Activated CD8-positive, alpha-beta T cell treated with anti-CD3 and anti-CD28 coated beads, Interleukin-2, amount 10 ng/mL, durations not matched to agents 7 days and 5 days (primary cell): ENCODE results near the gene ADORA3. TPM values are rescaled to one million over a fixed set of nuclear protein-coding genes. Genes with fewer than 3 reads are reported as not detected.
A peak's percentile ranks its signal among the peaks of the same experiment; 100 is the strongest.

Experiments
- ATAC-seq: fragments of 150-1000 bp; cut with Tn5 transposase; one replicate; pipeline ENCODE4 v1.10.0; 2021; ENCODE audit warnings: moderate library complexity
- CTCF ChIA-PET: fragments of 350-600 bp; sonication (Branson Sonifier 250); formaldehyde crosslinking; loops from one replicate; lab custom pipeline; 2021; ENCODE audit warnings: antibody characterized with exemption; lab: Charles Lee
- POLR2A ChIA-PET: fragments of 350-600 bp; sonication (Branson Sonifier 250); formaldehyde crosslinking; loops from one replicate; lab custom pipeline; 2021; ENCODE audit warnings: antibody characterized with exemption; lab: Charles Lee
- DNase-seq: peaks from one replicate; pipeline ENCODE4 v3.0.0-alpha.2; 2020
- H3K27ac Mint-ChIP-seq: one replicate; pipeline ENCODE4 v1.8.0; 2021; ENCODE audit warnings: mild to moderate bottlenecking, mixed read lengths
- H3K27me3 Mint-ChIP-seq: one replicate; pipeline ENCODE4 v1.8.0; 2021; ENCODE audit warnings: low read depth, mixed read lengths
- H3K36me3 Mint-ChIP-seq: one replicate; pipeline ENCODE4 v1.8.0; 2021; ENCODE audit warnings: low read depth, mixed read lengths
- H3K4me1 Mint-ChIP-seq: one replicate; pipeline ENCODE4 v1.8.0; 2021; ENCODE audit warnings: low read depth, mixed read lengths
- H3K4me3 Mint-ChIP-seq: one replicate; pipeline ENCODE4 v1.8.0; 2021; ENCODE audit warnings: mild to moderate bottlenecking, mixed read lengths
- H3K9me3 Mint-ChIP-seq: one replicate; pipeline ENCODE4 v1.8.0; 2022; ENCODE audit warnings: mixed read lengths; ENCODE audit not compliant: insufficient read depth
- total RNA-seq, 2 experiments: library from RNA; stranded (reverse); gene quantifications; one replicate each; pipeline ENCODE4 v1.2.3, GENCODE V29; 2021

The ADORA3 gene
- total RNA-seq, 2 experiments from 2014 or later: 0.18 TPM; not detected in 1

- Mint-ChIP-seq H3K27ac (no peak overlapping the region), H3K4me1 (no peaks in the 10 kb centered on the region), H3K27me3 (no peaks in the 10 kb centered on the region), H3K9me3 (no peaks in the 10 kb centered on the region), H3K4me3 (no peak overlapping the region), H3K36me3 (peaks cover 6% of the 10 kb centered on the region)
- ChIA-PET CTCF (interaction anchor here (1.0 to 3.2 kb wide), 3 partner anchors 13 to 27 kb away, joined by 3 to 14 read pairs (median 4); no protein-coding TSS in a partner anchor), POLR2A (no interaction called here)
- DNase-seq (no peak), ATAC-seq (no peak)
Observed at GRCh38 chr1:111489604-111490003, 13.8 kb downstream of the ADORA3 start.

DNA sequence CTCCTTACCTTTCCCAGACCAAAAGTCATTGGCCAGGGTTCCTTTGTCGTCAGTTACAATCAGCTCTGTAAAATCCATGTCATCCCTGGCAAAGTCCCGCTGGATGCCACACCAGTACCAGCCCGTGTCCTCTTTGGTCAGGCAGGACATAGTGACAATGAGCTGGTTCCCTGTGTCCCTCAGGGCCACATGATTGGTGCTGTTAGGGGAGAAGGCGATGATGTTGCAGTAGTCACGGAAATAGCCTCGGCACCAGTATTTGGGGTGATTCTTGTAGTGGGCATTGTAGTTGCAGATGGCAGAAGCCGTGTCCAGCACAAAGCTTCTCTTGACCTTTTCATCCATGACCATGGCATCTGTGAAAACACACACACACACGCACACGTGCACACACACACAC is 14.8 kb downstream of the ADORA3 start:
- CTCF ChIA-PET: interaction anchor here (1.7 to 3.2 kb wide), 2 partner anchors 12 to 20 kb away, joined by 4 to 14 read pairs; no protein-coding TSS in a partner anchor

DNA sequence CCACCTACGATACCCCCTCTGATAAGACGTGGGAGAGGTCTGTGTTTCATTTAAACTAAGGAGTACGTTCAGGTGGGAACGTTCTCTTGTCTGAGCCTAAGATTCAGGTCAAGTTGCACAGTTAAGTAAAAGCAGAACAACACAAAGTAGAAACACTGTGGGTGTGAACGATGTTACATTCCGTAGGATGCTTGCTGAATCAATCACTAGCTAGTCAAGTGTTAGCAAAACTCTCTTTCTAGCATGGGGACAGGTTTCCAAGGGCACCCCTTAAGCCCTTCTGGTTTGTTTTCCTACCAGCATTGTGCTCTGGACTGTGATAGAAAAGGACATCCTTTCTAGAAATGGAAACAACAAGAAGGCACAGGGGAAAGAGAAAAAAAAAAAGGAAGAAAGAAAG is 16.3 kb downstream of the ADORA3 start:
- Mint-ChIP-seq H3K4me1 (peaks cover 3% of the 10 kb centered on the region), H3K36me3 (no peaks in the 10 kb centered on the region), H3K4me3 (no peak overlapping the region), H3K27ac (no peak overlapping the region), H3K9me3 (no peaks in the 10 kb centered on the region), H3K27me3 (no peaks in the 10 kb centered on the region)
- ChIA-PET POLR2A (interaction anchor here (0.7 kb wide), 1 partner anchor 676 kb away, joined by 3 read pairs; no protein-coding TSS in a partner anchor), CTCF (interaction anchor here (1.3 to 1.9 kb wide), 2 partner anchors 9 to 21 kb away, joined by 3 to 12 read pairs; no protein-coding TSS in a partner anchor)
- ATAC-seq: no peak
- no peak for DNase-seq

More for the DNA sequence above, 14.8 kb downstream of the ADORA3 start:
- ATAC-seq: no peak
- H3K4me1 Mint-ChIP-seq: no peaks in the 10 kb centered on the region
- H3K27me3 Mint-ChIP-seq: no peaks in the 10 kb centered on the region
- peaks cover 2% of the 10 kb centered on the region for H3K36me3 Mint-ChIP-seq
- H3K27ac Mint-ChIP-seq: no peak overlapping the region
- H3K9me3 Mint-ChIP-seq: no peaks in the 10 kb centered on the region
- H3K4me3 Mint-ChIP-seq: no peak overlapping the region
- POLR2A ChIA-PET: no interaction called here
- no peak for DNase-seq

GRCh38 chr1:111486431-111486830 is 17.0 kb downstream of the ADORA3 start:
- POLR2A ChIA-PET: interaction anchor here (0.6 kb wide), 1 partner anchor 26 kb away, joined by 3 read pairs; no protein-coding TSS in a partner anchor
- H3K27me3 Mint-ChIP-seq: no peaks in the 10 kb centered on the region

DNA sequence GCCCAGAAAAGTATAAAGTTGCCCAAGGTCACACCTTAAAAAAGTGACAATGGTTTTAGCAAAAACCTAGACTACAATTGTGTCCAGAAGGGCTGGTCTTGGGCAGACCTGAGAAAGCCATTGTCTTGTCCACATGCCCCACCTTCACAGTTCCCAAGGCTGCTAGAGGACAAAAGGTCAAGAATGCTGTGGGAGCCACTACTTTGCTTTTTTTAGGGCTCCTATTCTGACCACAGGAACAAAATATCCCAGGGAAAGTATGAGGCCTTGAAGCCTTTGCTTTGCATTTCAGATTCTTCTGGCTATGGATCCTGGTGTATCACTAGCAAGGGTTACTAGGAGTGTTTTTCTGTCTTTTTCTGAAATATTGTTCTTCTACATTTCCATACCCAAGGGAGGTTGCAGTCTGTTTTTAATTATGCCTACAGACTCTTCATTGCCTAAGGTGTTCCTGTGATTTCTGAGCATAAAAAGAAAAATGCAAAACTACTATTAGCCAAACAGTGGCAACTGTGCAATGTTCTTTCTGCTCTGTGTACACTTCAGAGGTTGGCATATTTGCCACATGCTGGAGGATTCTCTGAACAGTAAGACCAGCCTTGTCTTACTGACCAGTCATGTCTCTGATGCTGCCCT is 18.9 kb downstream of the ADORA3 start:
- no peak for DNase-seq
- ChIA-PET POLR2A (no interaction called here), CTCF (interaction anchor here (2.1 to 2.9 kb wide), 2 partner anchors 23 to 263 kb away, joined by 8 to 10 read pairs; no protein-coding TSS in a partner anchor)
- Mint-ChIP-seq H3K27ac (no peak overlapping the region), H3K36me3 (no peaks in the 10 kb centered on the region), H3K27me3 (no peaks in the 10 kb centered on the region), H3K4me3 (no peak overlapping the region), H3K4me1 (peaks cover 17% of the 10 kb centered on the region), H3K9me3 (no peaks in the 10 kb centered on the region)
- no peak for ATAC-seq

More at GRCh38 chr1:111486431-111486830, 17.0 kb downstream of the ADORA3 start:
- Mint-ChIP-seq H3K36me3 (no peaks in the 10 kb centered on the region), H3K9me3 (no peaks in the 10 kb centered on the region), H3K4me1 (peaks cover 9% of the 10 kb centered on the region), H3K4me3 (no peak overlapping the region), H3K27ac (no peak overlapping the region)
- ATAC-seq: no peak
- DNase-seq: no peak
- CTCF ChIA-PET: interaction anchor here (1.9 to 2.9 kb wide), 2 partner anchors 21 to 261 kb away, joined by 8 to 12 read pairs; no protein-coding TSS in a partner anchor

- ChIA-PET POLR2A (no interaction called here), CTCF (interaction anchor here (1.1 to 2.9 kb wide), 3 partner anchors 14 to 263 kb away, joined by 3 to 10 read pairs (median 8); no protein-coding TSS in a partner anchor)
- no peak for DNase-seq
- H3K36me3 Mint-ChIP-seq: peaks cover under 1% of the 10 kb centered on the region
- no peak for ATAC-seq
- no peaks in the 10 kb centered on the region for H3K27me3 Mint-ChIP-seq
- H3K27ac Mint-ChIP-seq: no peak overlapping the region
- H3K4me3 Mint-ChIP-seq: no peak overlapping the region
- peaks cover 17% of the 10 kb centered on the region for H3K4me1 Mint-ChIP-seq
- no peaks in the 10 kb centered on the region for H3K9me3 Mint-ChIP-seq
Observed at GRCh38 chr1:111483876-111484275, 19.6 kb downstream of the ADORA3 start.

DNA sequence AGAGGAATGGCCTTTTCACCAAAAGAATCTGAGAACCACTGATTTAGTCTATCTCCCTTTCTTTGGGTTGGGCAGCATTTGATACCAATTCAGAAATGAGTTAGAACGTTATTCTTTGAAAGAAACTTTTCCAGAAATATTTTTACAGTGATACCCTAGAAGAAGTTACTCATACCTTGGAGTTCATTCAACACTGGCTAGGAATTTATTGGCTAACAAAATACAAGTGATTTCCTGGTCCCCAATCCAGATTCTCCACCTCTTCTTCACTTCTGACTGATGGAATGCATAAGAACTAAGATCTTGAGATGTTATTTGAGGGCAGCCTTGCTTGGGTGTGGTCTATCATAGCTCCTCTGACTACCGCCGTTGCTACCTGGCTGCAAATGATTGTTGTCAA is 20.3 kb downstream of the ADORA3 start:
- no peak overlapping the region for H3K27ac Mint-ChIP-seq
- no peaks in the 10 kb centered on the region for H3K9me3 Mint-ChIP-seq
- no peak overlapping the region for H3K4me3 Mint-ChIP-seq
- no peak for DNase-seq
- ChIA-PET POLR2A (interaction anchor here (1.5 kb wide), 1 partner anchor 25 kb away, joined by 3 read pairs; no protein-coding TSS in a partner anchor), CTCF (interaction anchor here (1.1 to 3.7 kb wide), 6 partner anchors 15 to 273 kb away, joined by 3 to 35 read pairs (median 8); partner anchors contain the start of gene DDX20)
- H3K4me1 Mint-ChIP-seq: peaks cover 22% of the 10 kb centered on the region
- H3K36me3 Mint-ChIP-seq: peaks cover 7% of the 10 kb centered on the region
- no peaks in the 10 kb centered on the region for H3K27me3 Mint-ChIP-seq
- no peak for ATAC-seq

DNA sequence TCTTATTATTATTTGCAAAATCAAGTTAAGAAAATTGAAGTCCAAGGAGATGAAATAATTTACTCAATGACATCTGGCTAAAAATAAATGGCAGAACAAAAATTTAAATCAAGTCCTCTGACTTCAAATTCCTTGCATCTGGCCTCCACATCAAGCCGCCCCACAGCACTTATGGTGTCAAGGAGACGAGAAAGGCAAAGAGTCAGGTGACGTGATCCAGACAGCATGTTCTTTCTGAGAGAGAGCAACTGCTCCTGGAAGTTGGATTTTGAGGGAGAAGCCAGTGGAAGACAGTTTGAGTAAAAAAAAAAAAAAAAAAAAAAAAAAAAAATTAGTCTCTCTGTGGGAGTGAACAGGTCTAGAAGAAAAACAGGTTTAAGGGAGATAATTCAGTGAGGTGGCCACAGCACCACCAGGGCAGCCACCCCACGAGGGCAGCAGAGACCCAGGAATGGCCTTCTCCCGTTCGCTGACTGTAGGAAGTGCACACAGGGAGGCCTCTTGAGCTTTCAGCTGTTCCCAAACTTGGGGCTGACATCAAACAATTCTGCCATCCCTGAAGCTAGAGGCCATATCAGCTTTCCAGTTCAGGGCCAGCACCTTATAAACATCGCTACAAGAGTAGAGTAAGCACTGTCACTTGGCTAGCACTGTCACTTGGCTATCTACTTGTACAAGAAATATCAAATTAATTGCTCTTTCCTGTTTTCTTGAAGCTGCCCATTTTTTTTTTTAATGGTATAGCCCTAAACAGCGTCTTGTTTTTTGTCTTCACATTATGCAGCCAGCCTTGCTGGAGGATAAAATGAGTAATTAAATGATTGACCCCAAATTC is 21.8 kb downstream of the ADORA3 start:
- ChIA-PET POLR2A (interaction anchor here (1.5 kb wide), 1 partner anchor 26 kb away, joined by 3 read pairs; no protein-coding TSS in a partner anchor), CTCF (interaction anchor here (0.6 to 11.2 kb wide), 34 partner anchors 9 to 438 kb away, joined by 3 to 144 read pairs (median 4); partner anchors contain the start of genes ADORA3, ATP5PB, DDX20 and TMIGD3)
- Mint-ChIP-seq H3K4me3 (no peak overlapping the region), H3K27ac (peak overlapping the region; percentile 40), H3K4me1 (peaks cover 37% of the 10 kb centered on the region), H3K27me3 (no peaks in the 10 kb centered on the region), H3K36me3 (peaks cover 20% of the 10 kb centered on the region), H3K9me3 (no peaks in the 10 kb centered on the region)
- DNase-seq: peak; percentile 77
- peak; percentile 61 for ATAC-seq

- ATAC-seq (no peak), DNase-seq (peak; percentile 13)
- POLR2A ChIA-PET: interaction anchor here (0.7 to 1.0 kb wide), 2 partner anchors 32 to 281 kb away, joined by 3 read pairs; partner anchors contain the start of gene DENND2D
- CTCF ChIA-PET: interaction anchor here (0.6 to 11.2 kb wide), 8 partner anchors 17 to 274 kb away, joined by 3 to 144 read pairs (median 8); no protein-coding TSS in a partner anchor
- Mint-ChIP-seq H3K36me3 (peaks cover 28% of the 10 kb centered on the region), H3K27ac (no peak overlapping the region), H3K4me1 (peaks cover 47% of the 10 kb centered on the region), H3K9me3 (no peaks in the 10 kb centered on the region), H3K4me3 (no peak overlapping the region), H3K27me3 (no peaks in the 10 kb centered on the region)
Observed at GRCh38 chr1:111480674-111481073, 22.8 kb downstream of the ADORA3 start.

GRCh38 chr1:111476761-111477309 is 26.6 kb downstream of the ADORA3 start:
- peak overlapping the region; percentile 82 for H3K4me3 Mint-ChIP-seq
- DNase-seq (peak; percentile 76), ATAC-seq (peak; percentile 90)
- POLR2A ChIA-PET: interaction anchor here (0.6 to 3.6 kb wide), 12 partner anchors 15 to 279 kb away, joined by 3 to 23 read pairs (median 5); partner anchors contain the start of genes ATP5PB, DDX20 and WDR77
- H3K36me3 Mint-ChIP-seq: peaks cover 46% of the 10 kb centered on the region
- H3K9me3 Mint-ChIP-seq: no peaks in the 10 kb centered on the region
- no peaks in the 10 kb centered on the region for H3K27me3 Mint-ChIP-seq
- CTCF ChIA-PET: interaction anchor here (0.6 to 11.2 kb wide), 24 partner anchors 13 to 292 kb away, joined by 3 to 144 read pairs (median 4); partner anchors contain the start of genes ADORA3, ATP5PB, TMIGD3 and WDR77
- peak overlapping the region; percentile 97 for H3K27ac Mint-ChIP-seq
- peaks cover 58% of the 10 kb centered on the region for H3K4me1 Mint-ChIP-seq
